Sigmoid colon (tissue), 4 donors: ENCODE data around the gene HACD4.

Experiments used
- EP300 ChIP-seq, 4 donors: sonication (generic); formaldehyde crosslinking; IDR thresholded peaks; one replicate each; pipeline ENCODE4 v1.6.1; 2017; ENCODE audit warnings: antibody characterized with exemption in 4 of 4
- POLR2A ChIP-seq, 2 donors: fragments of 450-650 bp; IDR thresholded peaks; one replicate each; pipeline ENCODE4 v1.6.1; 2016; ENCODE audit warnings: antibody characterized with exemption in 2 of 2, mild to moderate bottlenecking in 2 of 2, moderate library complexity in 2 of 2
- POLR2AphosphoS5 ChIP-seq, 4 donors: sonication (generic); formaldehyde crosslinking; IDR thresholded peaks; one replicate each; pipeline ENCODE4 v1.6.1; 2017; ENCODE audit warnings: antibody characterized with exemption in 4 of 4
- TF ChIP-seq, protein P1 (sequence below), 4 experiments: fragments of 450-650 bp in 3 of 4; fragments of 200-600 bp in 1 of 4; IDR thresholded peaks; one replicate each; pipeline ENCODE4 v1.5.1; 2016 to 2019; ENCODE audit warnings: antibody characterized with exemption in 4 of 4, mild to moderate bottlenecking in 3 of 4, moderate library complexity in 2 of 4

DNA sequence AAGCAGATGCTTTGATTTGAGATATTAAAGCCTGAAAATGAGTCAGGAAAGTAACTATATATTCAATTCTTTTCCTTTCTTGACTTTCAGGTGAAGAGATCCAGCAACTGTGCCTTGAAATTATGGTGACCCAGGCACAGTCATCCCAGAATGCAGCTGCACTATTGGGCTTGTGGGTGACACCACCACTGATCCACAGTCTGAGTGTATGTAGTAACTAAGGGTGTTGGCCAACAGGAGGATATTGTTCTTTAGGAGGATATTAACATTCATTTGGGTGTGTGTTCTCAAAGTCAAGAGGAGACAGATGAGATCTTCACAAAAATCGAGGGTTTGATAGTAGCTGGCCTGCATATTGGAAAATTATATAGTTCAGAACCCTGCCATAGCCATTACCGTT is 53.2 kb downstream of the HACD4 start:
- TF ChIP-seq, protein P1, sequence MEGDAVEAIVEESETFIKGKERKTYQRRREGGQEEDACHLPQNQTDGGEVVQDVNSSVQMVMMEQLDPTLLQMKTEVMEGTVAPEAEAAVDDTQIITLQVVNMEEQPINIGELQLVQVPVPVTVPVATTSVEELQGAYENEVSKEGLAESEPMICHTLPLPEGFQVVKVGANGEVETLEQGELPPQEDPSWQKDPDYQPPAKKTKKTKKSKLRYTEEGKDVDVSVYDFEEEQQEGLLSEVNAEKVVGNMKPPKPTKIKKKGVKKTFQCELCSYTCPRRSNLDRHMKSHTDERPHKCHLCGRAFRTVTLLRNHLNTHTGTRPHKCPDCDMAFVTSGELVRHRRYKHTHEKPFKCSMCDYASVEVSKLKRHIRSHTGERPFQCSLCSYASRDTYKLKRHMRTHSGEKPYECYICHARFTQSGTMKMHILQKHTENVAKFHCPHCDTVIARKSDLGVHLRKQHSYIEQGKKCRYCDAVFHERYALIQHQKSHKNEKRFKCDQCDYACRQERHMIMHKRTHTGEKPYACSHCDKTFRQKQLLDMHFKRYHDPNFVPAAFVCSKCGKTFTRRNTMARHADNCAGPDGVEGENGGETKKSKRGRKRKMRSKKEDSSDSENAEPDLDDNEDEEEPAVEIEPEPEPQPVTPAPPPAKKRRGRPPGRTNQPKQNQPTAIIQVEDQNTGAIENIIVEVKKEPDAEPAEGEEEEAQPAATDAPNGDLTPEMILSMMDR (IDR thresholded peaks at IDR 0.05), result no peak
- TF ChIP-seq POLR2A (IDR thresholded peaks at IDR 0.05), result no peak
- no peak for TF ChIP-seq EP300 (IDR thresholded peaks at IDR 0.05)
- TF ChIP-seq POLR2AphosphoS5 (IDR thresholded peaks at IDR 0.05), result no peak
